GM19043 (cell line): ENCODE results near the gene NCBP3.
"Not testable (repeated sequence)": the region's sequence is repeated elsewhere in the genome, so short reads cannot be mapped to it uniquely, and the experiment has no call there.

Source experiments
- ATAC-seq: cut with Tn5 transposase; IDR thresholded peaks from one replicate; pipeline ENCODE4 v1.9.1; 2021; ENCODE audit warnings: low read depth; ENCODE audit not compliant: unreplicated experiment

NCBP3 gene

DNA sequence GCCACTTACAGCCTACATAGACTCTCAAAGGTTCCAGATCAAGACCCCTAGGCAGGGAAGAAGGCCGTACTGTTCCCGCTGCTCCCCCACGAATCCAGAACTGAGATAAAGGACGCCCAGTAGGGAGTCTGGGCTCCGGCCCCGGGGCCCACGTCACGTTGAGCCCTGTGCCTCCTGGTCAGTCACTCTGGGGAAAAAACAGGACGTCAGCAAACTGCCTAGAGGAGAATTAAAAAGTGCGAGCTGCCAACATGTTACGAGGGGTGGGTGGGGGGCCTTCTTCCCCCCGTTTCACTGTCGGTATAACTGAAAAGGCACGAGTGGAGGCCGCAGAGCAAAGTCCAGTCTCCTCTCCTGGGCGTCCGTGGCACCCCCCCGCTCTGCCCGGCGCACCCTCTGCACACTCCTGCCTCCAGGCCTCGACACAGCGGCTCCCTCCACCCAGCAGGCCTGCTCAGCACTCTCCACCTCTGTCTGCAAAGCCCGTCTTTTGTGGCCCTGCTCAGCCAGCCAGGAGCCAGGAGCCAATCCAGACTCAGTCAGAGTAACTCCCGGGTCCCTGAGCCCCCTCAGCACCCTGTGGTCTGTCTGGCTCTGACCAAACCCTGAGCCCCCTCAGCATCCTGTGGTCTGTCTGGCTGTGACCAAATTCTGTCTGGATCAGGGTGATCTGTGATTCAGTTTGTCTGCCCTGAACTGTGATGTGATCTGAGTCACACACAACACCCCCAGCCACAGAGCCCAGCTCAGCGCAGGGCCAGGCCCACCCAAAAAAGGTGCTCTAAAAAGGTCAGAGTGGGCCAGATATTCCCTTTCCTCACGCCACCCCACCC is 51.3 kb downstream of the NCBP3 start:
- no peak for ATAC-seq

- ATAC-seq = not testable (repeated sequence)
Observed at GRCh38 chr17:3794152-3794551, 51.9 kb downstream of the NCBP3 start.

DNA sequence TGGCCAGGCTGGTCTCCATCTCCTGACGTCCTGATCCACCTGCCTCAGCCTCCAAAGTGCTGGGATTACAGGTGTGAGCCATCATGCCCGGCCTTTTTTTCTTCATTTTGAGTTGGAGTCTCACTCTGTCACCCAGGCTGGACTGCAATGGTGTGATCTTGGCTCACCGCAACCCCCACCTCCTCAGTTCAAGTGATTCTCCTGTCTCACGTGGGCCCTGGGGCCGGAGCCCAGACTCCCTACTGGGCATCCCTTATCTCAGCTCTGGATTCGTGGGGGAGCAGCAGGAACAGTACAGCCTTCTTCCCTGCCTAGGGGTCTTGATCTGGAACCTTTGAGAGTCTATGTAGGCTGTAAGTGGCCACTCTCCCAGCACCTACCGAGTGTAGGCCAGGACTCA is 52.8 kb downstream of the NCBP3 start:
- ATAC-seq = not testable (repeated sequence)

- no peak for ATAC-seq
Observed at GRCh38 chr17:3792481-3792880, 53.6 kb downstream of the NCBP3 start.

- no peak for ATAC-seq
Observed at GRCh38 chr17:3788200-3788599, 57.8 kb downstream of the NCBP3 start.

DNA sequence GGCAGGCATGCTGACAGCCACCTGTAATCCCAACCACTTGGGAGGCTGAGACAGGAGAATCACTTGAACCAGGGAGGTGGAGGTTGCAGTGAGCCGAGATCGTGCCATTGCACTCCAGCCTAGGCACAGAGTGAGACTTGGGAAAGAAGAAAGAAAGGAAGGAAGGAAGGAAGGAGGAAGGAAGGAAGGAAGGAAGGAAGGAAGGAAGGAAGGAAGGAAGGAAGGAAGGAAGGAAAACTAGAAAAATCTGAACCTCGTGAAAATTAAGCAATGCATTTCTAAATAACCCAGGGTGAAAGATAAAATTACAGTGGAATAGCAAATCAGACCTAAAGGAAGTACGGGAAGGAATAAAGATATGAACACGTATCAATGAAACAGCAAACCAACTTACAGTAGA is 60.7 kb downstream of the NCBP3 start:
- not testable (repeated sequence) for ATAC-seq

DNA sequence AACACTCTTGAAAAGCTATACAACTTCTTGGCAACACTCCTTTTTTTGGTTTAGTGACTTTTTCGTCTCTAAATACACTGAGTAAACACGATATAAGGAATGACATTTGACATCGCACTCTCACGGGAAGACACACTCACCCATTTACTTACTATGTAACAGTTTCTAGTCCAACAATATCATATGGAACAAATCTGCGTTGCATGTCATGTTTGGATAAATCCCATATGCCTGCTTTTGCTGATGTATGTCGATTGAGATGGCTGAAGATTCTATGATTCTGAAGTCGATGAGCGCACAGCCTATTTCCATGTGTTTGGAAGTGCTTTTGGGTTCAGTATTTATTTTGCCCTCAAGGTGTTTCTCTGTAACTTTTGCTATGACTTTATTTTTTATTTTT is 63.3 kb downstream of the NCBP3 start:
- ATAC-seq = no peak

GRCh38 chr17:3780986-3781385 is 65.1 kb downstream of the NCBP3 start:
- ATAC-seq = no peak

GRCh38 chr17:3777366-3778120 is 68.5 kb downstream of the NCBP3 start:
- ATAC-seq = no peak

DNA sequence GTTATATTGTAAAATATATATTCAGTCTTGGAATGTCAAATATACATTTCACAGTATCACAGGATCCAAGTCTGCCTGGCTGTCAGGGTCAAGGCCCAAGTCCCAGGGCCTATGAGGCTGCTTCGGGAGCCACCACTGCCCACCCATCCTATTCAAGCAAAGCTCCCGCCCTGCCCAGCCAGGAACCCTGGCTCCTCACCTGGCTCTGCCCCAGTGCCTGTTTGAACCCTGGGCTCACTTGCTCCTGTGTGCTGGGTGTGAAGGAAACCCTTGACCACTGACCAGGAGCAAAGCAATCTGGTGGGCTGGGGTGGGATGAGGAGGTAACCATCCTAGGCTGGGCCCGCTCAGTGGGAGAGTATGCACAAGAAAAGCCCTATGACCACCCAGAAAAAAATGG is 72.1 kb downstream of the NCBP3 start:
- ATAC-seq = no peak

DNA sequence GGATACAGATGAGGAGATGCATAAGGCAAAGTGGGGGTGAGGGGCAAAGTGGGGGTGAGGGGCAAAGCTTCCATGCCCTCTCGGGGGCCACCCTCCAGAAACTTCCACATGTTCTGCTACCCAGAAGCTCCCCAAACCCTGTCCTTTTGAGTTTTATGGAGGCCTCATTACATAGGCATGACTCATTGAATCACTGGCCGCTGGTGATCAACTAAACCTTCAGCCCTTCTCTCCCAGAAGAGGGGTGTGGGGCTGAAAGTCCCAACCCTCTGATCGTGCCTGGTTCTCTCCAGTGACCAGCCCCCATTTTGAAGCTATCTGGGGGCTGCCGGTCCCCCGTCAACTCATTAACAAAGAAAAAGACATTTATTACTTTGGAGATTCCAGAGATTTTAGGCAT is 72.5 kb downstream of the NCBP3 start:
- ATAC-seq = no peak

DNA sequence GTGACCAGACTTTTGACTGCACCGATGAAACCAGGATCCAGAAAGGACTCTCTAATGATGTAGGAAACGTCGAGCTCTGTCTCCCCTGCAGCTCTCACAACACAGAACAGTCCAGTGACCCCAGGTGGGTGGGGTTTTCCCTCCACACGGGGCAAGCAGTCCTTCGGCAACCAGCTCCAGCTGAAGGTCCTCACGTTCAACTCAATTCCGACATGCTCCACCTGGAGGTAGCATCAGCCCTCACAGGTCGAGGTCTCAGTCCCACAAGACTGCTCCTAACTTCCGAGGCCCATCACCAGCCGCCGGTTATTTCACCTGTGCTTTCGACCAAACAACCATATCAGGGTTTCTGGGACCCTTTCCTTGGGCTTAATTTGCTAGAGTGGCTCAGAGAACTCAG is 73.3 kb downstream of the NCBP3 start:
- no peak for ATAC-seq

- no peak for ATAC-seq
Observed at GRCh38 chr17:3771140-3771539, 74.9 kb downstream of the NCBP3 start.

- ATAC-seq = no peak
Observed at GRCh38 chr17:3770466-3770865, 75.6 kb downstream of the NCBP3 start.

- ATAC-seq = no peak
Observed at GRCh38 chr17:3768769-3769168, 77.3 kb downstream of the NCBP3 start.

DNA sequence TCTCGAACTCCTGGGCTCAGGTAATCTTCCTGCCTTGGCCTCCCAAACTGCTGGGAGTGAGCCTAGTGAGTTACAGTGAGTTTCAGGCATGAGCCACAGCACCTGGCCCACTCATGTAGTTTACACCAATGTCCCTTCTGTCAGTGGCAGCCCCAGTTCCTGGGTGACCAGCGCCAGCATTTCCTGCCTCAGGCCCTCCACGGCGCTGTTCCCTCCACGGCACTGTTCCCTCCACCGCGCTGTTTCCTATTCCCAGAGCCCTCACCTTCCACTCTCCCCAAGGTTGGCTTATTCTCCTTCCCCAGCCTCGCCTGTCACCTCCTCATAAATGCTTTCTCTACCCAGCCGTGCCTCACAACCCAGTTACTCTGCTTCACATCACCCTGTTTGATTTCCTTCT is 77.7 kb downstream of the NCBP3 start:
- ATAC-seq = no peak

GRCh38 chr17:3766779-3767178 is 79.3 kb downstream of the NCBP3 start:
- no peak for ATAC-seq

DNA sequence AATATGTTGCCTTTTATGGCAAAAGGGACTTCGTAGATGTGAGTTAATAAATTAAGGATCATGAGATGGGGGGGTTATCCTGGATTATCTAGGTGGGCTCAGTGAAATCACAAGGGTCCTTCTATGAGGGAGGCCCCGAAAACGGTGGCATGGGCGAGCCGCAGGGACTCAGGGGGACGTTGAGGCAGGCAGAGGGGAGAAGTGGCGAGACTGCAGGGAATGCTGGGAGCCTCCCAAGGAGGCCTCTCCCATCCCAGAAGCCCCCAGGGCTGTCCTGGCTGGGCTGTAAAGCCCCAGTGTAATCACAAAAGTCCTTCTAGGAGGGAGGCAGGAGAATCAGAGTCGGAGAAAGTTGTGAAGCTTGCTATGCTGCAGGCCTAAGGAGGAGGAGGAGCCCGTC is 80.1 kb downstream of the NCBP3 start:
- no peak for ATAC-seq

GRCh38 chr17:3763777-3764170 is 82.3 kb downstream of the NCBP3 start:
- no peak for ATAC-seq

- ATAC-seq = peak; percentile 59
Observed at GRCh38 chr17:3762922-3763776, 82.9 kb downstream of the NCBP3 start.

DNA sequence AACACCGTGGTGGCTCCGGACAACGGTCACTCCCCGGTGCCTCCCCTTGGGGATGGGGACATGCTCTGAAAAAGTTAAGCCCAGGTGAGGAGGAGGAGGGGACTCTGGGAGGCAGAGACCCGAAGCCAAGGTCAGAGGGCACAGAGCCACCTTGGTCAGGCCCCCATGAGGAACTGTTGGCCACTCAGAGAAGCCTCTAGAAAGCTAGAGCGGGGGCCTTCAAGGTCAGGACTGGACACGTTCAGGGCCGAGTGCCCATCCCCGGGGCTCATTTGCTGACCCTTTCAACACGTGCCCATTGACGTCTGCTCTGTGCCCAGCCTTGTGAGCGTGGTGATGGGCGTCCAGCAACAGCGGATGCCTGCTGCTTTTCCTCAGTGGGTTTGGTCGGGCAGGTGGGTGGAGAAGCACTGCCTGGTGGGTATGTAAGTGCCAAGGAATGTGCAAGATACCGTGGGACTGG is 84.1 kb downstream of the NCBP3 start:
- ATAC-seq = no peak
